RWPE2 (cell line): ENCODE data around the gene IRX4.
A peak's percentile ranks its signal among the peaks of the same experiment; 100 is the strongest.

Source experiments
- ATAC-seq: fragments of 200-7000 bp; cut with Tn5 transposase; 3 replicates; pipeline ENCODE4 v1.9.1; 2021; ENCODE audit warnings: low read depth
- DNase-seq: peaks from one replicate; pipeline ENCODE4 v3.0.0-alpha.2; 2020; ENCODE audit warnings: low spot score
- H3K27ac ChIP-seq: fragments of 450-650 bp; 2 replicates; pipeline ENCODE4 v1.5.1; 2017; ENCODE audit warnings: mild to moderate bottlenecking; ENCODE audit not compliant: poor library complexity, severe bottlenecking
- H3K27me3 ChIP-seq: fragments of 250-450 bp; sonication (Bioruptor Pico); 2 replicates; pipeline ENCODE4 v1.5.1; 2021; ENCODE audit warnings: mild to moderate bottlenecking, moderate library complexity; ENCODE audit not compliant: insufficient read depth, poor library complexity, severe bottlenecking
- H3K36me3 ChIP-seq: fragments of 250-450 bp; sonication (Bioruptor Pico); 2 replicates; pipeline ENCODE4 v1.5.1; 2020; ENCODE audit warnings: low read depth, mild to moderate bottlenecking, moderate library complexity
- H3K4me1 ChIP-seq: fragments of 250-450 bp; sonication (Bioruptor Pico); 2 replicates; pipeline ENCODE4 v1.5.1; 2021; ENCODE audit warnings: mild to moderate bottlenecking, moderate library complexity; ENCODE audit not compliant: insufficient read depth, poor library complexity, severe bottlenecking
- H3K4me3 ChIP-seq: fragments of 250-450 bp; sonication (Bioruptor Pico); 2 replicates; pipeline ENCODE4 v1.5.1; 2021; ENCODE audit warnings: mild to moderate bottlenecking, moderate library complexity; ENCODE audit not compliant: severe bottlenecking
- H3K9me3 ChIP-seq: fragments of 250-450 bp; sonication (Bioruptor Pico); 2 replicates; pipeline ENCODE4 v1.5.1; 2021; ENCODE audit warnings: mild to moderate bottlenecking, moderate library complexity; ENCODE audit not compliant: severe bottlenecking
- TF ChIP-seq, protein P1 (sequence below): fragments of 450-650 bp; IDR thresholded peaks from one replicate; pipeline ENCODE4 v1.5.1; 2017; ENCODE audit warnings: mild to moderate bottlenecking, moderate library complexity; ENCODE audit not compliant: poor library complexity, severe bottlenecking

IRX4 gene

GRCh38 chr5:1897816-1898450 lies 15.2 kb upstream of the IRX4 start:
- Histone ChIP-seq H3K27ac (no peak overlapping the region), H3K27me3 (no peaks in the 10 kb centered on the region), H3K4me1 (no peaks in the 10 kb centered on the region), H3K9me3 (no peaks in the 10 kb centered on the region), H3K36me3 (no peaks in the 10 kb centered on the region), H3K4me3 (no peak overlapping the region)
- no peak for ATAC-seq
- TF ChIP-seq, protein P1, sequence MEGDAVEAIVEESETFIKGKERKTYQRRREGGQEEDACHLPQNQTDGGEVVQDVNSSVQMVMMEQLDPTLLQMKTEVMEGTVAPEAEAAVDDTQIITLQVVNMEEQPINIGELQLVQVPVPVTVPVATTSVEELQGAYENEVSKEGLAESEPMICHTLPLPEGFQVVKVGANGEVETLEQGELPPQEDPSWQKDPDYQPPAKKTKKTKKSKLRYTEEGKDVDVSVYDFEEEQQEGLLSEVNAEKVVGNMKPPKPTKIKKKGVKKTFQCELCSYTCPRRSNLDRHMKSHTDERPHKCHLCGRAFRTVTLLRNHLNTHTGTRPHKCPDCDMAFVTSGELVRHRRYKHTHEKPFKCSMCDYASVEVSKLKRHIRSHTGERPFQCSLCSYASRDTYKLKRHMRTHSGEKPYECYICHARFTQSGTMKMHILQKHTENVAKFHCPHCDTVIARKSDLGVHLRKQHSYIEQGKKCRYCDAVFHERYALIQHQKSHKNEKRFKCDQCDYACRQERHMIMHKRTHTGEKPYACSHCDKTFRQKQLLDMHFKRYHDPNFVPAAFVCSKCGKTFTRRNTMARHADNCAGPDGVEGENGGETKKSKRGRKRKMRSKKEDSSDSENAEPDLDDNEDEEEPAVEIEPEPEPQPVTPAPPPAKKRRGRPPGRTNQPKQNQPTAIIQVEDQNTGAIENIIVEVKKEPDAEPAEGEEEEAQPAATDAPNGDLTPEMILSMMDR = no peak
- peak; percentile 65 for DNase-seq

GRCh38 chr5:1897386-1897785 lies 14.7 kb upstream of the IRX4 start:
- no peaks in the 10 kb centered on the region for H3K27me3 ChIP-seq
- H3K4me3 ChIP-seq = no peak overlapping the region
- no peaks in the 10 kb centered on the region for H3K9me3 ChIP-seq
- TF ChIP-seq, protein P1 = no peak
- no peak for ATAC-seq
- no peaks in the 10 kb centered on the region for H3K4me1 ChIP-seq
- DNase-seq = peak; percentile 36
- H3K27ac ChIP-seq = no peak overlapping the region
- H3K36me3 ChIP-seq = no peaks in the 10 kb centered on the region

- Histone ChIP-seq H3K4me1 (no peaks in the 10 kb centered on the region), H3K27ac (no peak overlapping the region), H3K36me3 (no peaks in the 10 kb centered on the region), H3K27me3 (no peaks in the 10 kb centered on the region), H3K9me3 (no peaks in the 10 kb centered on the region), H3K4me3 (no peak overlapping the region)
- ATAC-seq (no peak), DNase-seq (peak; percentile 59)
- TF ChIP-seq, protein P1 = no peak
These were observed 14.1 kb upstream of the IRX4 start for GRCh38 chr5:1896602-1897376.

GRCh38 chr5:1895739-1896420 lies 13.2 kb upstream of the IRX4 start:
- H3K27me3 ChIP-seq = no peaks in the 10 kb centered on the region

More at GRCh38 chr5:1895739-1896420, 13.2 kb upstream of the IRX4 start:
- Histone ChIP-seq H3K27ac (no peak overlapping the region), H3K9me3 (no peaks in the 10 kb centered on the region), H3K4me3 (no peak overlapping the region), H3K36me3 (no peaks in the 10 kb centered on the region), H3K4me1 (no peaks in the 10 kb centered on the region)
- ATAC-seq (no peak), DNase-seq (peak; percentile 58)
- TF ChIP-seq, protein P1 = no peak
